Measurements from ENCODE around the gene ANKRD34A. TPM values are rescaled to one million over a fixed set of nuclear protein-coding genes. Genes with fewer than 3 reads are reported as not detected.

The ANKRD34A gene
- polyA plus RNA-seq, 1 experiment = 0.83 TPM

- CTCF ChIA-PET = interaction anchor here (1.3 kb wide), 1 partner anchor 31 kb away, joined by 4 read pairs; no protein-coding TSS in a partner anchor
- Histone ChIP-seq H3K27me3 (ENCODE audit: control insufficient read depth, insufficient read depth, low read length) (no peaks in the 10 kb centered on the region), H3K9me3 (ENCODE audit: control insufficient read depth, insufficient read depth, low read length) (no peaks in the 10 kb centered on the region), H3K4me3 (ENCODE audit: low read depth, low read length) (no peak overlapping the region), H3K27ac (ENCODE audit: low read depth, low read length) (no peak overlapping the region)
- no peak for TF ChIP-seq CTCF (IDR thresholded peaks at IDR 0.05; ENCODE audit: low read depth, low read length)
- POLR2A ChIA-PET = no interaction called here
- no peak for DNase-seq (ENCODE audit: low read depth, low spot score)
Observed at GRCh38 chr1:145946477-145946986, 17.8 kb downstream of the ANKRD34A start.

GRCh38 chr1:145944532-145944931 is 19.8 kb downstream of the ANKRD34A start:
- no peaks in the 10 kb centered on the region for H3K27me3 ChIP-seq (ENCODE audit: control insufficient read depth, insufficient read depth, low read length)
- CTCF ChIA-PET = interaction anchor here (0.5 to 1.6 kb wide), 3 partner anchors 17 to 99 kb away, joined by 3 to 4 read pairs (median 4); partner anchors contain the start of genes NUDT17 and RBM8A
- POLR2A ChIA-PET = interaction anchor here (1.5 kb wide), 1 partner anchor 17 kb away, joined by 5 read pairs; the partner anchor contains the start of gene RBM8A

GRCh38 chr1:145942871-145943270 is 21.5 kb downstream of the ANKRD34A start:
- ChIA-PET POLR2A (no interaction called here), CTCF (interaction anchor here (0.6 to 1.5 kb wide), 3 partner anchors 10 to 34 kb away, joined by 3 to 6 read pairs (median 3); partner anchors contain the start of genes ITGA10 and RBM8A)
- no peaks in the 10 kb centered on the region for H3K27me3 ChIP-seq (ENCODE audit: control insufficient read depth, insufficient read depth, low read length)
- no peaks in the 10 kb centered on the region for H3K9me3 ChIP-seq (ENCODE audit: control insufficient read depth, insufficient read depth, low read length)
- H3K27ac ChIP-seq (ENCODE audit: low read depth, low read length) = no peak overlapping the region
- TF ChIP-seq CTCF (IDR thresholded peaks at IDR 0.05; ENCODE audit: low read depth, low read length) = no peak
- no peak overlapping the region for H3K4me3 ChIP-seq (ENCODE audit: low read depth, low read length)
- DNase-seq (ENCODE audit: low read depth, low spot score) = no peak

More at GRCh38 chr1:145944532-145944931, 19.8 kb downstream of the ANKRD34A start:
- no peak for TF ChIP-seq CTCF (IDR thresholded peaks at IDR 0.05; ENCODE audit: low read depth, low read length)
- Histone ChIP-seq H3K9me3 (ENCODE audit: control insufficient read depth, insufficient read depth, low read length) (no peaks in the 10 kb centered on the region), H3K27ac (ENCODE audit: low read depth, low read length) (no peak overlapping the region), H3K4me3 (ENCODE audit: low read depth, low read length) (no peak overlapping the region)
- no peak for DNase-seq (ENCODE audit: low read depth, low spot score)

- POLR2A ChIA-PET = no interaction called here
- no peak overlapping the region for H3K4me3 ChIP-seq (ENCODE audit: low read depth, low read length)
- no peaks in the 10 kb centered on the region for H3K27me3 ChIP-seq (ENCODE audit: control insufficient read depth, insufficient read depth, low read length)
- DNase-seq (ENCODE audit: low read depth, low spot score) = no peak
- TF ChIP-seq CTCF (IDR thresholded peaks at IDR 0.05; ENCODE audit: low read depth, low read length) = no peak
- H3K9me3 ChIP-seq (ENCODE audit: control insufficient read depth, insufficient read depth, low read length) = no peaks in the 10 kb centered on the region
- CTCF ChIA-PET = interaction anchor here (0.6 to 1.3 kb wide), 3 partner anchors 10 to 50 kb away, joined by 3 read pairs; partner anchors contain the start of gene RBM8A
- no peak overlapping the region for H3K27ac ChIP-seq (ENCODE audit: low read depth, low read length)
Observed at GRCh38 chr1:145942405-145942804, 22.0 kb downstream of the ANKRD34A start.

GRCh38 chr1:145937436-145937835 is 26.9 kb downstream of the ANKRD34A start:
- DNase-seq (ENCODE audit: low read depth, low spot score) = no peak
- CTCF ChIA-PET = interaction anchor here (1.5 to 2.4 kb wide), 3 partner anchors 10 to 70 kb away, joined by 3 to 6 read pairs (median 3); partner anchors contain the start of genes ITGA10 and RBM8A
- Histone ChIP-seq H3K4me3 (ENCODE audit: low read depth, low read length) (no peak overlapping the region), H3K27ac (ENCODE audit: low read depth, low read length) (no peak overlapping the region), H3K9me3 (ENCODE audit: control insufficient read depth, insufficient read depth, low read length) (no peaks in the 10 kb centered on the region), H3K27me3 (ENCODE audit: control insufficient read depth, insufficient read depth, low read length) (no peaks in the 10 kb centered on the region)
- POLR2A ChIA-PET = no interaction called here
- TF ChIP-seq CTCF (IDR thresholded peaks at IDR 0.05; ENCODE audit: low read depth, low read length) = no peak

Data from AG04450 (cell line).